Colonic mucosa (tissue), 4 donors: ENCODE measurements around the gene RNF148. TPM values are rescaled to one million over a fixed set of nuclear protein-coding genes. Genes with fewer than 3 reads are reported as not detected.

Experiments
- DNase-seq: peaks from one replicate; pipeline ENCODE4 v3.0.0-alpha.2; 2020
- H3K27ac ChIP-seq: fragments of 200-600 bp; one replicate; pipeline ENCODE4 v1.8.0; 2021
- H3K27me3 ChIP-seq: fragments of 200-600 bp; one replicate; pipeline ENCODE4 v1.8.0; 2021
- H3K36me3 ChIP-seq: fragments of 200-600 bp; one replicate; pipeline ENCODE4 v1.8.0; 2021
- H3K4me1 ChIP-seq: fragments of 200-600 bp; one replicate; pipeline ENCODE4 v1.8.0; 2021; ENCODE audit warnings: mild to moderate bottlenecking
- H3K4me3 ChIP-seq: fragments of 200-600 bp; one replicate; pipeline ENCODE4 v1.8.0; 2021
- H3K9ac ChIP-seq, 2 donors: one replicate each; pipeline ENCODE4 v1.7.0; 2013; ENCODE audit warnings: control low read depth in 2 of 2, low read depth in 2 of 2, low read length in 2 of 2
- H3K9me3 ChIP-seq: fragments of 200-600 bp; one replicate; pipeline ENCODE4 v1.8.0; 2021
- CTCF ChIP-seq: fragments of 200-600 bp; IDR thresholded peaks from one replicate; pipeline ENCODE4 v1.8.0; 2022; ENCODE audit warnings: antibody characterized with exemption, mild to moderate bottlenecking
- intact Hi-C: fragments of 100-400 bp; cut with DNase I; formaldehyde crosslinking; loops from one replicate; pipeline ENCODE4 v1.14.1; 2022
- total RNA-seq, 2 donors: library from RNA; stranded (reverse); fragmentation: NEBNext Ultra II Directional in 1 of 2; extraction: Animal tissue kit (Norgen Biotek cat#: 25700) in 1 of 2; gene quantifications; one replicate each; pipeline ENCODE4 v1.2.1, GENCODE V29; 2021
- donor health status: healthy.
- donor health status: DM: no; HTN: no; CAD: no.
- donor health status: DM: no; HTN: no; CAD: no.

RNF148 gene
- under 1 TPM; 0.50 to 0.57 TPM for total RNA-seq

- no peak within 1 kb of the TSS for H3K27ac ChIP-seq
- intact Hi-C loops = no loop called here
- no peaks in the 10 kb centered on the region for H3K4me1 ChIP-seq
- no peak for TF ChIP-seq CTCF
- no peaks in the 10 kb centered on the region for H3K9me3 ChIP-seq
- no peak within 1 kb of the TSS for H3K4me3 ChIP-seq
- H3K36me3 ChIP-seq = no peaks in the 10 kb centered on the region
- no peak within 1 kb of the TSS for H3K9ac ChIP-seq
- no peak for DNase-seq
- no peaks in the 10 kb centered on the region for H3K27me3 ChIP-seq
These were observed at the start of gene RNF148 for GRCh38 chr7:122702872-122703510. TSS of gene RNF148 (minus strand) at chr7:122702922. CDS start at chr7:122702750, 172 bp downstream.

- no peaks in the 10 kb centered on the region for H3K9me3 ChIP-seq
- H3K27me3 ChIP-seq = no peaks in the 10 kb centered on the region
- no peaks in the 10 kb centered on the region for H3K4me1 ChIP-seq
- no peak overlapping the region for H3K27ac ChIP-seq
- H3K4me3 ChIP-seq = no peak overlapping the region
- no peak for TF ChIP-seq CTCF
- H3K36me3 ChIP-seq = no peaks in the 10 kb centered on the region
- DNase-seq = no peak
- intact Hi-C loops = no loop called here
- H3K9ac ChIP-seq = no peak overlapping the region
These were observed 47.7 kb upstream of the RNF148 start for GRCh38 chr7:122750389-122750788.

- no peak overlapping the region for H3K9ac ChIP-seq
- H3K27ac ChIP-seq = no peak overlapping the region
- no peaks in the 10 kb centered on the region for H3K36me3 ChIP-seq
- TF ChIP-seq CTCF = no peak
- no peaks in the 10 kb centered on the region for H3K4me1 ChIP-seq
- no peak for DNase-seq
- no peaks in the 10 kb centered on the region for H3K9me3 ChIP-seq
- no peak overlapping the region for H3K4me3 ChIP-seq
- H3K27me3 ChIP-seq = no peaks in the 10 kb centered on the region
- intact Hi-C loops = no loop called here
These were observed 45.5 kb upstream of the RNF148 start for GRCh38 chr7:122748195-122748594.

- DNase-seq = no peak
- no peak overlapping the region for H3K4me3 ChIP-seq
- H3K9ac ChIP-seq = no peak overlapping the region
- no peak overlapping the region for H3K27ac ChIP-seq
- no peaks in the 10 kb centered on the region for H3K27me3 ChIP-seq
- no peaks in the 10 kb centered on the region for H3K4me1 ChIP-seq
- H3K36me3 ChIP-seq = no peaks in the 10 kb centered on the region
- no peaks in the 10 kb centered on the region for H3K9me3 ChIP-seq
- intact Hi-C loops = no loop called here
- no peak for TF ChIP-seq CTCF
These were observed 44.2 kb upstream of the RNF148 start for GRCh38 chr7:122746948-122747347.

- no peak overlapping the region for H3K9ac ChIP-seq
- no peak for TF ChIP-seq CTCF
- intact Hi-C loops = no loop called here
These were observed 40.5 kb upstream of the RNF148 start for GRCh38 chr7:122743211-122743610.

More at GRCh38 chr7:122743211-122743610, 40.5 kb upstream of the RNF148 start:
- no peak for DNase-seq
- no peaks in the 10 kb centered on the region for H3K27me3 ChIP-seq
- H3K4me1 ChIP-seq = no peaks in the 10 kb centered on the region
- H3K36me3 ChIP-seq = no peaks in the 10 kb centered on the region
- H3K9me3 ChIP-seq = no peaks in the 10 kb centered on the region
- H3K4me3 ChIP-seq = no peak overlapping the region
- no peak overlapping the region for H3K27ac ChIP-seq
